K562 (cell line): ENCODE measurements around the gene FGF1. TPM values are rescaled to one million over a fixed set of nuclear protein-coding genes. Genes with fewer than 3 reads are reported as not detected.

Source experiments
- ATAC-seq: fragments of 200-7000 bp; cut with Tn5 transposase; 3 replicates; pipeline ENCODE4 v1.9.1; 2020; ENCODE audit warnings: moderate library complexity
- BruUV-seq: library from RNA; stranded (reverse); fragments of 400-500 nt; replicated peaks from 2 replicates; lab custom pipeline; 2021; lab: Mats Ljungman, UMichigan
- CTCF ChIA-PET: fragments of 300-600 bp; formaldehyde crosslinking; extraction: SDS; loops from one replicate; lab custom pipeline; 2021; ENCODE audit warnings: low intra/inter-chr PET ratio; lab: Yijun Ruan, JAX
- POLR2A ChIA-PET: fragments of 300-600, 350-650 bp; sonication (Branson Sonifier 250); formaldehyde crosslinking; extraction: SDS; loops from one replicate; lab custom pipeline; 2021; ENCODE audit warnings: antibody characterized with exemption, inconsistent platforms; lab: Yijun Ruan, JAX
- DNase-seq, 4 experiments: peaks; one replicate each; pipeline versions ENCODE4 v3.0.0 to v3.0.0-alpha.2; 2011 to 2018; ENCODE audit warnings: low spot score in 3 of 4, mixed read lengths in 3 of 4; ENCODE audit errors: extremely low read depth in 1 of 4
- FAIRE-seq: peaks from 2 replicates; lab custom pipeline; 2011; peaks lifted over from hg19 to GRCh38; lab: Jason Lieb, UNC
- H2AFZ ChIP-seq: 2 replicates; pipeline ENCODE4 v1.6.0; 2011; ENCODE audit warnings: low read depth, low read length, control low read depth, inconsistent platforms
- H3K27ac ChIP-seq: fragments of 200-600 bp; 3 replicates; pipeline ENCODE4 v1.8.0; 2011; ENCODE audit warnings: low read depth, mild to moderate bottlenecking, control low read depth, inconsistent platforms, low read length, moderate library complexity, mixed read lengths; ENCODE audit errors: extremely low read depth
- H3K27me3 ChIP-seq, 2 experiments: fragments of 300-600 bp in 1 of 2; 2 replicates in 1 of 2; 3 replicates in 1 of 2; pipeline versions ENCODE4 v1.6.0 to v1.8.0; 2011; ENCODE audit warnings: inconsistent platforms in 2 of 2, low read length in 2 of 2, mild to moderate bottlenecking in 1 of 2, mixed read lengths in 1 of 2, moderate library complexity in 1 of 2; ENCODE audit not compliant: control insufficient read depth in 2 of 2, insufficient read depth in 2 of 2
- H3K36me3 ChIP-seq: fragments of 300-600 bp; 3 replicates; pipeline ENCODE4 v1.8.0; 2011; ENCODE audit warnings: mild to moderate bottlenecking, low read length, inconsistent platforms; ENCODE audit not compliant: control insufficient read depth, insufficient read depth
- H3K4me1 ChIP-seq, 2 experiments: fragments of 200-600 bp in 1 of 2; replicated peaks in 1 of 2; 2 replicates in 1 of 2; 3 replicates in 1 of 2; pipeline versions ENCODE4 v1.5.1 to v1.8.0; 2011; ENCODE audit warnings: inconsistent platforms in 2 of 2, low read length in 2 of 2, mild to moderate bottlenecking in 1 of 2, mixed read lengths in 1 of 2, moderate library complexity in 1 of 2; ENCODE audit not compliant: control insufficient read depth in 2 of 2, insufficient read depth in 2 of 2
- H3K4me2 ChIP-seq: 2 replicates; pipeline ENCODE4 v1.6.1; 2011; ENCODE audit warnings: low read length, control low read depth, inconsistent platforms, mixed read lengths; ENCODE audit not compliant: insufficient read depth
- H3K4me3 ChIP-seq: fragments of 200-600 bp; sonication (generic), shearing (Covaris generic); 2 replicates; pipeline ENCODE4 v1.5.1; 2016; ENCODE audit warnings: control low read depth, inconsistent platforms
- H3K79me2 ChIP-seq: fragments of 200-600 bp; 3 replicates; pipeline ENCODE4 v1.8.0; 2011; ENCODE audit warnings: low read length, inconsistent platforms; ENCODE audit not compliant: control insufficient read depth, insufficient read depth
- H3K9ac ChIP-seq, 2 experiments: 2 replicates each; pipeline versions ENCODE4 v1.6.0 to v1.6.1; 2011; ENCODE audit warnings: low read depth in 2 of 2, low read length in 2 of 2, control low read depth in 1 of 2, inconsistent platforms in 1 of 2, mild to moderate bottlenecking in 1 of 2, mixed read lengths in 1 of 2; ENCODE audit not compliant: insufficient read depth in 1 of 2
- H3K9me1 ChIP-seq: one replicate; pipeline ENCODE4 v1.6.0; 2011; ENCODE audit warnings: inconsistent platforms, mild to moderate bottlenecking, low read length, moderate library complexity; ENCODE audit not compliant: control insufficient read depth, insufficient read depth
- H3K9me3 ChIP-seq: replicated peaks from 2 replicates; pipeline ENCODE4 v1.5.1; 2011; ENCODE audit warnings: low read depth, low read length, inconsistent platforms; ENCODE audit not compliant: control insufficient read depth, insufficient read depth
- H4K20me1 ChIP-seq: replicated peaks from 2 replicates; pipeline ENCODE4 v1.6.1; 2011; ENCODE audit warnings: low read length, inconsistent platforms, mixed read lengths; ENCODE audit not compliant: control insufficient read depth, insufficient read depth
- ATF4 ChIP-seq: fragments of 450-650 bp; formaldehyde crosslinking; IDR thresholded peaks from 2 replicates; pipeline ENCODE4 v1.4.0; 2022; ENCODE audit warnings: mild to moderate bottlenecking, moderate library complexity
- DNMT1 ChIP-seq: fragments of 450-650 bp; IDR thresholded peaks from 2 replicates; pipeline ENCODE4 v1.6.1; 2016; ENCODE audit warnings: antibody characterized with exemption, mild to moderate bottlenecking
- ESRRA ChIP-seq: fragments of 450-650 bp; IDR thresholded peaks from 2 replicates; pipeline ENCODE4 v1.6.1; 2014; ENCODE audit warnings: low read depth, mild to moderate bottlenecking, moderate library complexity, borderline replicate concordance
- HDAC1 ChIP-seq, 2 experiments: fragments of 450-650 bp; IDR thresholded peaks; 2 replicates each; pipeline ENCODE4 v1.6.1; 2016 to 2017; ENCODE audit warnings: inconsistent platforms in 1 of 2, mild to moderate bottlenecking in 1 of 2, moderate library complexity in 1 of 2
- HOXB6 ChIP-seq: fragments of 250-450 bp; sonication (Bioruptor Pico); IDR thresholded peaks from 2 replicates; pipeline ENCODE4 v1.5.1; 2022; ENCODE audit warnings: mild to moderate bottlenecking, borderline replicate concordance
- NFIC ChIP-seq: fragments of 450-650 bp; IDR thresholded peaks from 2 replicates; pipeline ENCODE4 v1.6.1; 2017; ENCODE audit warnings: mild to moderate bottlenecking, inconsistent platforms
- NFIX ChIP-seq: fragments of 250-450 bp; sonication (Bioruptor Pico); IDR thresholded peaks from 2 replicates; pipeline ENCODE4 v1.4.0; 2020; ENCODE audit warnings: low read depth, mild to moderate bottlenecking, moderate library complexity
- TCF7 ChIP-seq: sonication (generic); IDR thresholded peaks from 2 replicates; pipeline ENCODE4 v1.6.1; 2016; ENCODE audit warnings: antibody characterized with exemption, borderline replicate concordance
- WHSC1 ChIP-seq: IDR thresholded peaks from one replicate; pipeline ENCODE4 v1.6.1; 2012; ENCODE audit warnings: low read length, control low read depth, inconsistent platforms
- ZFP91 ChIP-seq: sonication (generic); formaldehyde crosslinking; IDR thresholded peaks from 2 replicates; pipeline ENCODE4 v1.8.0; 2022; ENCODE audit warnings: mild to moderate bottlenecking, missing genetic modification reagents
- ZNF134 ChIP-seq: fragments of 250-450 bp; sonication (Bioruptor Pico); conservative IDR thresholded peaks from 2 replicates; pipeline ENCODE4 v1.4.0; 2020
- ZNF174 ChIP-seq: fragments of 250-450 bp; sonication (Bioruptor Pico); IDR thresholded peaks from 2 replicates; pipeline ENCODE4 v1.4.0; 2020; ENCODE audit warnings: mild to moderate bottlenecking
- ZSCAN29 ChIP-seq: fragments of 450-650 bp; IDR thresholded peaks from 2 replicates; pipeline ENCODE4 v1.6.1; 2017
- WGBS: fragments of 100-300 bp; shearing (Covaris generic); methylation state at CpG from one replicate; pipeline ENCODE4 v1.1.6; 2016; ENCODE audit warnings: low coverage, mixed read lengths; ENCODE audit not compliant: insufficient coverage; ENCODE audit errors: missing lambda C conversion rate; 5-methylcytosine and 5-hydroxymethylcytosine counted together
- in situ Hi-C: fragments of 300-500 bp; cut with MboI; formaldehyde crosslinking; loops from 4 replicates; pipeline ENCODE4 v1.15.0; 2018; ENCODE audit warnings: inconsistent platforms, mixed read lengths
- intact Hi-C: fragments of 100-400 bp; cut with micrococcal nuclease; formaldehyde crosslinking; loops from 2 replicates; pipeline ENCODE4 v1.14.2; 2022
- polyA plus RNA-seq, 8 experiments: library from polyadenylated mRNA; depleted of rRNA in 4 of 8; stranded (reverse) in 5 of 8; unstranded in 3 of 8; fragments of >200 nt; fragmentation: Nextera tagmentation in 2 of 8; fragmentation: Illumina TruSeq in 1 of 8; extraction: Ambion mirVana in 2 of 8; extraction: Trizol in 1 of 8; gene quantifications; 2 replicates each; pipeline versions ENCODE4 v1.2.1 to v1.2.3, GENCODE V29; 2011 to 2014; ENCODE audit warnings: inconsistent platforms in 1 of 8, missing spikeins in 1 of 8
- total RNA-seq, 7 experiments: library from RNA; depleted of rRNA in 6 of 7; stranded (reverse); fragments of >200 nt in 6 of 7; fragmentation: Illumina TruSeq in 2 of 7; extraction: Trizol in 2 of 7; gene quantifications; 2 replicates each; pipeline versions ENCODE4 v1.2.1 to v1.2.3, GENCODE V29; 2011 to 2021; ENCODE audit warnings: low replicate concordance in 1 of 7

FGF1 gene
- total and polyA plus RNA-seq, 9 of the 15 experiments (the other 6 are each of a cell fraction or from before 2014, with no cell fraction given), result not detected

- intact Hi-C loops, result loop anchor here (1.0 to 2.0 kb wide), 4 partner anchors 43 to 546 kb away; no protein-coding TSS in a partner anchor
- H3K9me1 ChIP-seq, result no peaks in the 10 kb centered on the region
- no peak overlapping the region for H3K4me3 ChIP-seq
- H3K9me3 ChIP-seq, result no peaks in the 10 kb centered on the region
- POLR2A ChIA-PET, result interaction anchor here (1.1 kb wide), 1 partner anchor 10 kb away, joined by 3 read pairs; no protein-coding TSS in a partner anchor
- no peaks in the 10 kb centered on the region for H4K20me1 ChIP-seq
- no peaks in the 10 kb centered on the region for H3K4me1 ChIP-seq
- CTCF ChIA-PET, result interaction anchor here (0.9 to 2.0 kb wide), 5 partner anchors 14 to 547 kb away, joined by 3 to 24 read pairs (median 6); no protein-coding TSS in a partner anchor
- in situ Hi-C loops, result loop anchor here (10.0 kb wide), 2 partner anchors 114 to 534 kb away; no protein-coding TSS in a partner anchor
- no peak for DNase-seq
- 4% methylated on average over 9 of the region's 9 CpGs for WGBS
- FAIRE-seq, result no peak
- H3K27me3 ChIP-seq, result peaks cover 0 to 9% of the 10 kb centered on the region in 2 experiments; a peak in 2 of 5 replicates
- TF ChIP-seq ZNF134 (CRISPR knock-in tag) (no peak), ZSCAN29 (no peak), ZFP91 (no peak), DNMT1 (no peak), NFIC (peak; percentile 91), ESRRA (no peak), NFIX (peak; percentile 83), ATF4 (CRISPR knock-in tag) (no peak), TCF7 (no peak), ZNF174 (CRISPR knock-in tag) (no peak), WHSC1 (no peak), HDAC1 (IDR thresholded peaks at IDR 0.05) (no peak), HOXB6 (no peak)
- no TSS peak for BruUV-seq
- H3K4me2 ChIP-seq, result no peak overlapping the region
- no peaks in the 10 kb centered on the region for H3K36me3 ChIP-seq
- no peak overlapping the region for H3K9ac ChIP-seq
- no peak overlapping the region for H3K27ac ChIP-seq
- no peaks in the 10 kb centered on the region for H3K79me2 ChIP-seq
- no peak; the same call in 1 of the 3 replicates for ATAC-seq
- H2AFZ ChIP-seq, result no peak overlapping the region
Measured at GRCh38 chr5:142698447-142699183, 12.7 kb upstream of the FGF1 start.
